SK-N-MC (cell line): ENCODE results near the gene DAZAP1.

Source experiments
- EZH2 ChIP-seq: fragments of 200-600 bp; sonication (generic); IDR thresholded peaks from one replicate; pipeline ENCODE4 v1.6.1; 2017; ENCODE audit warnings: antibody characterized with exemption
- FOXP2 ChIP-seq: optimal IDR thresholded peaks from 2 replicates; pipeline ENCODE3; 2011; ENCODE audit warnings: mild to moderate bottlenecking, moderate library complexity; ENCODE audit not compliant: insufficient read depth; ENCODE audit errors: extremely low read length, control extremely low read depth
- POLR2AphosphoS5 ChIP-seq: IDR thresholded peaks from 2 replicates; pipeline ENCODE4 v1.6.1; 2012; ENCODE audit warnings: mild to moderate bottlenecking, low read depth, low read length, borderline replicate concordance

GRCh38 chr19:1385816-1386215 is 21.6 kb upstream of the DAZAP1 start:
- TF ChIP-seq POLR2AphosphoS5 (no peak), EZH2 (no peak), FOXP2 (no peak)
